C4-2B (cell line): ENCODE results near the gene OVOL2.

Experiments used
- ZFX ChIP-seq: fragments of 450-650 bp; IDR thresholded peaks from 2 replicates; pipeline ENCODE4 v1.6.1; 2017
- TF ChIP-seq, protein P1 (sequence below): fragments of 450-650 bp; conservative IDR thresholded peaks from 2 replicates; pipeline ENCODE4 v1.5.1; 2017; ENCODE audit warnings: mild to moderate bottlenecking

DNA sequence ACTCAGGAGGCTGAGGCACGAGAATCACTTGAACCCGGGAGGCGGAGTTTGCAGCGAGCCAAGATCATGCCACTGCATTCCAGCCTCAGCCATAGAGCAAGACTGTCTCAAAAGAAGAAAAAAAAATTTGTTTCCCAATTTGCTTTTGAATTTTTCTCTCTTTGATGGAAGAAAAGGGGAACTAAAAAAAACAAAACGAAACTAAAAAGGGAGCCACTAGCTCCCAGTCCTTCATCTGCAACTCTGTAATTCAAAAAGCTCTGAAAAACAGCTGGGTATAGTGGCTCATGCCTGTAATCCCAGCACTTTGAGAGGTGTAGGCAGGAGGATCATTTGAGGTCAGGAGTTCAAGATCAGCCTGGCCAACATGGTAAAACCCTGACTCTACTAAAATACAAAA is 9.5 kb downstream of the OVOL2 start:
- TF ChIP-seq, protein P1, sequence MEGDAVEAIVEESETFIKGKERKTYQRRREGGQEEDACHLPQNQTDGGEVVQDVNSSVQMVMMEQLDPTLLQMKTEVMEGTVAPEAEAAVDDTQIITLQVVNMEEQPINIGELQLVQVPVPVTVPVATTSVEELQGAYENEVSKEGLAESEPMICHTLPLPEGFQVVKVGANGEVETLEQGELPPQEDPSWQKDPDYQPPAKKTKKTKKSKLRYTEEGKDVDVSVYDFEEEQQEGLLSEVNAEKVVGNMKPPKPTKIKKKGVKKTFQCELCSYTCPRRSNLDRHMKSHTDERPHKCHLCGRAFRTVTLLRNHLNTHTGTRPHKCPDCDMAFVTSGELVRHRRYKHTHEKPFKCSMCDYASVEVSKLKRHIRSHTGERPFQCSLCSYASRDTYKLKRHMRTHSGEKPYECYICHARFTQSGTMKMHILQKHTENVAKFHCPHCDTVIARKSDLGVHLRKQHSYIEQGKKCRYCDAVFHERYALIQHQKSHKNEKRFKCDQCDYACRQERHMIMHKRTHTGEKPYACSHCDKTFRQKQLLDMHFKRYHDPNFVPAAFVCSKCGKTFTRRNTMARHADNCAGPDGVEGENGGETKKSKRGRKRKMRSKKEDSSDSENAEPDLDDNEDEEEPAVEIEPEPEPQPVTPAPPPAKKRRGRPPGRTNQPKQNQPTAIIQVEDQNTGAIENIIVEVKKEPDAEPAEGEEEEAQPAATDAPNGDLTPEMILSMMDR, result no peak
- no peak for TF ChIP-seq ZFX
